HG02884 (cell line): ENCODE results near the gene PTPRCAP.

Experiments
- ATAC-seq: cut with Tn5 transposase; IDR thresholded peaks from one replicate; pipeline ENCODE4 v1.9.1; 2021; ENCODE audit warnings: mild to moderate bottlenecking, moderate library complexity; ENCODE audit not compliant: unreplicated experiment

The PTPRCAP gene

DNA sequence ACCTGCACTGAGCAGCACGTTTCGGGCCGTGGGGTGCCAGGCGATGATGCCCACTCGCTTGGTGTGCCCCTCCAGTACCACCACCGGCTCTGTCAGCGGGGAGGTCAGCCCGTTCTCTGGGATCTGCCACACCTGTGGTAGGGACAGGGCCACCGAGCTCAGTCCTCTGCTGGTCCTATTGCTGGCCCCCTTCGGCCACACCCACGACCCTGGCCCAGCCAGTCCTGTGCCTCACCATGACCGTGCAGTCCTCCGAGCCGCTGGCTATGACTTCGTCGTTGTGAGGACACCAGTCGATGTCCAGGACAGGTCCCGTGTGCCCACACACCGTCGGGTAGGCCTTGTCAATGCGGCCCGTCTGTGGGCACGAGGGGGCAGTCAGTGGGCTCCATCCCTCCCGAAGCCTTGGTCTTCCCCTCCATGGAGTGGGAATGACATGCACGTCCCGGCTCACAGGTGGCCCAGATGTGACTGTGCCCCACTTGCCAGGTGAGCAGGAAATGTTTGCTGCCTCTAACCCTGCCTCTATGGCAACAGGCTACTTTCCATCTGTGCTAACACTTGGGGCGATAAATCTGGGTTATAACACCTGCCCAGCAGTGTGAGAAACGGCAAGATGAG, 4.4 kb upstream of the PTPRCAP start:
- no peak for ATAC-seq

GRCh38 chr11:67441098-67441563, 3.6 kb upstream of the PTPRCAP start:
- no peak for ATAC-seq

- no peak for ATAC-seq
Observed at GRCh38 chr11:67440229-67441097, 3.0 kb upstream of the PTPRCAP start.

GRCh38 chr11:67439321-67440228, 2.1 kb upstream of the PTPRCAP start:
- ATAC-seq: no peak

GRCh38 chr11:67438158-67438902, 848 bp upstream of the PTPRCAP start:
- no peak for ATAC-seq

DNA sequence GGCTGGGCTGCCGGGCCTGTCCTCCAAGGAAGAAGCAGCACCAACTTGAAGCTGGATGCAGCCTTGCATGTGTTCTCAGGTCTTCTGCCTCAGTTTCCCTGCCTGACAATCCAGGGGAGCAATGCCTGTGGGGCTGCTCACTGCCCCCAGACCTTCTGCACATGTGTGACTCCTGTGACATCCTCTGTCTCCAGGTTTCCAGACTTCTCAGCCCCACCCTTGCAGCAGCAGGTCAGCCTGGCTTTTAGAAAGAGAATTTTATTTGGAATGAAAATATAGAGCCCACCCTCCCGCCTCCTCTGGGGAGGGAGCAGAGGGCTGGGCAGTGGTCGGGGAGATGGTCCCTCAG, 301 bp upstream of the PTPRCAP start:
- ATAC-seq: no peak

DNA sequence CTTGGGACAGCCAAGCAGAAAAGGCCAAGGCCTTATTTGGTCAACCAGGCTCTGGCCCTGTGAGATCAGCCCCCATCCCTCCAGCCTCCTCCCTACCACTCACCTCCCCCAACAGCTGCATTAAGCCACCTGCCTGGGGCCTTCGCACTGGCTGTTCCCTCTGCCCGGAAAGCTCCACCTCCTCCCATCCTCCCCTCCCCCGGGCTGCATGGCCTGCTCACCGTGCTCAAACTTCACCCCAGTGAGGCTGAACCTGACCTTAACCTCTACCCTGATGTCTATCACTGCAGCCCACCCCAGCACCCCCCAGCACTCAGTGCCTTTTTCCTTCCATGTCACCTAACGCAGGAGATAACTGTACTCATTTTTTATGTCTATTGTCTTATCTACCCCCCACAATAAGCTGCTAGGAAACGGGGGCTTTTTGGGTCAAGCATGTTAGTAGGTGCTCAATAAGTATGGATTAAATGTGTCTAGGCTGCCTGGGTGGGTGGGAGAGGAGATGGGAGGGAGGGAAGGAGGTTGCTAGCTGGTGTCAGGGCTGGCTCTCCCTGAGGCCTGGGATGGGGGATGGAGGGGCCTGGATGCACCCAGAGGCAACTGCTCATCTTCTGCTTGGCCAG, 912 bp downstream of the PTPRCAP start:
- peak; percentile 45 for ATAC-seq

- ATAC-seq: no peak
Observed at GRCh38 chr11:67435727-67436458, 1.6 kb downstream of the PTPRCAP start.

DNA sequence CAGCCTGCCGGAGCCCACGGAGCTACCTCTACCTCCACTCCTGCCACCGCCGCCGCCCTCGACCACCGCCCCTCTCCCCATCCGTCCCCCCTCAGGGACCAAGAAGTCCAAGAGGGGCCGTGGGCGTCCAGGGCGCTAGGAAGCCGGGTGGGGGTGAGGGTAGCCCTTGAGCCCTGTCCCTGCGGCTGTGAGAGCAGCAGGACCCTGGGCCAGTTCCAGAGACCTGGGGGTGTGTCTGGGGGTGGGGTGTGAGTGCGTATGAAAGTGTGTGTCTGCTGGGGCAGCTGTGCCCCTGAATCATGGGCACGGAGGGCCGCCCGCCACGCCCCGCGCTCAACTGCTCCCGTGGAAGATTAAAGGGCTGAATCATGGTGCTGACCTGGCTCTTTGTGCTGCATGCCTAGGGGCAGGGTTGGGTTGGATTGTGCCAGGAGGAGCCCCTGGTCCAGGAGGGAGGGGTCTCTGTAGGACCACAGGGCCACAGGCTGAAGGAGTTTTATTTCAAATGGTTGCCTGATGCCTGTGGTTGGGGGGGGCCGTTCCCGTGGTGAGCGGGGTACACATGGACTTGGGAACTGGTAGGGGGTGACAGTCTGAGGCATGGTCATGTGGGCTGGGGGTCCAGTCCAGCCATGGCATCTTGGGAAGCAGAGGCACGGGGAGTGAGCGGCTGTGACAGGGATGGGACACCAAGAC, 2.3 kb downstream of the PTPRCAP start:
- no peak for ATAC-seq

DNA sequence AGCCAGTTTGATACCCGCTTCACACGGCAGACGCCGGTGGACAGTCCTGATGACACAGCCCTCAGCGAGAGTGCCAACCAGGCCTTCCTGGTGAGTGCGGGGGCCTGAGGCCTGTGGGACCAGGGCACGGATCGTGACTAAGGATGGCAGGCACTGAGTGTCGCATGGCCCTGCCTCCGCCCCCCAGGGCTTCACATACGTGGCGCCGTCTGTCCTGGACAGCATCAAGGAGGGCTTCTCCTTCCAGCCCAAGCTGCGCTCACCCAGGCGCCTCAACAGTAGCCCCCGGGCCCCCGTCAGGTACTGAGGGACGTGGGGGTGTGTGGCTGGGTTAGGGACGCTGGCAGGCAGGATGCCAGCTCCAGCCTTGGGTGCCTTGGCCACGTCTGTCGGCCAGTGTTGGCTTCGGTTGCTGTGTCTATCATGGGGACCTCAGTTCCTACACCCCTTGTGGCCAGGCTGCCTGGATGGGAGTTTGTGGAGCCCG, 3.0 kb downstream of the PTPRCAP start:
- ATAC-seq: no peak

DNA sequence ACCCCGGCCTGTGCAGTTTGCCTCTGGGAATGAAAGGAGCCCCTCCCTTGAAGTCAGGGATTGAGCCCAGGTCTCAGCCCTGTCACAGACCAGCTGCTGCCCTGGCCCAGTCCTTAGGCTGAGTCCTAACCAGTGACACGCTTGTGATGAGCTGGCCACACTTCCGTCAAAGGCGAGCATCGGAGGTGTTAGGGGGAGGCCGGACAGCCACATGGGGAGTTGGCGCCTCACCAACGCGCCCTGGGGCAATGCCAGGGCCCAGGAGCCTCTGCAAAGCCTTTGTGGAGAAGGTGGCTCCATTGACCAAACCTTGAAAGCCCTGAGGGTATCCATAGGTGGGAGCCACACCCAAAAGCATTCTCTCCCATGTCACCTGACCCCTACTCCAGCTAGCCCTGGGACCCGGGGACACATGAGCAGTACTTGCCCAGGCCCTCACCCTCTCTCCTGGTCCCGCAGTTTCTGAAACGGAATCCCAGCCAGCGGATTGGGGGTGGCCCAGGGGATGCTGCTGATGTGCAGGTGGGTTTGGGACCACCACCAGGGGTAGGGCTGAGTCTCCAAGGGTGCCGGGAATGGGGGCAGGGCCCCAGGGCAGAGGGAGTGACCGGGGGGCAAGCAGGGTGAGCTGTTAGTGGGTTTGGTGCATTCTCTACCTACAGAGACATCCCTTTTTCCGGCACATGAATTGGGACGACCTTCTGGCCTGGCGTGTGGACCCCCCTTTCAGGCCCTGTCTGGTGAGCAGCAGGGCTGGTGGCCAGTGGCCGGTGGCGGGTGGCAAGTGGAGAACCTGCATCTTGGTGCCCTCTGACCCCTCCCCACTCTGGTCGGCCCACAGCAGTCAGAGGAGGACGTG, 3.7 kb downstream of the PTPRCAP start:
- no peak for ATAC-seq

DNA sequence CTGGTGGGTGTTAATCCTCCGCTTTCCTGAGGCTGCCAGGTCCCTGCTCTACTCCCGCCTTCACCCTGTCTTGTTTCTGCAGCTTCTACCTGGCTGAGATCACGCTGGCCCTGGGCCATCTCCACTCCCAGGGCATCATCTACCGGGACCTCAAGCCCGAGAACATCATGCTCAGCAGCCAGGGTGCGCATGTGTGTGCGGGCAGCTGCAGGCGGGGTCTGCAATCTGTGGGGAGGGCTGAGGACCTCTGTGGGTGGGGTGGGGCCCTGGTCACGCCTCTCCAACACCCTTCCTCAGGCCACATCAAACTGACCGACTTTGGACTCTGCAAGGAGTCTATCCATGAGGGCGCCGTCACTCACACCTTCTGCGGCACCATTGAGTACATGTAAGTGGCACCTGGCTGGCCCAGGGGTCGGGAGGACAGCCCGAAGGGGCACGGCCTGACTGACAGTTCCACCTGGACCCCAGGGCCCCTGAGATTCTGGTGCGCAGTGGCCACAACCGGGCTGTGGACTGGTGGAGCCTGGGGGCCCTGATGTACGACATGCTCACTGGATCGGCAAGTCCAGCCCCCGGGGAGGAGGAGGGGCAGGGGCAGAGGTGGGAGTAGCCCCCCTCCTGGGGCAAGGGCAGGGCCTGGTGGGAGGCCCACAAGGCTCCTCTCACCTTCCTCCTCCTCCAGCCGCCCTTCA, 4.7 kb downstream of the PTPRCAP start:
- ATAC-seq: no peak

DNA sequence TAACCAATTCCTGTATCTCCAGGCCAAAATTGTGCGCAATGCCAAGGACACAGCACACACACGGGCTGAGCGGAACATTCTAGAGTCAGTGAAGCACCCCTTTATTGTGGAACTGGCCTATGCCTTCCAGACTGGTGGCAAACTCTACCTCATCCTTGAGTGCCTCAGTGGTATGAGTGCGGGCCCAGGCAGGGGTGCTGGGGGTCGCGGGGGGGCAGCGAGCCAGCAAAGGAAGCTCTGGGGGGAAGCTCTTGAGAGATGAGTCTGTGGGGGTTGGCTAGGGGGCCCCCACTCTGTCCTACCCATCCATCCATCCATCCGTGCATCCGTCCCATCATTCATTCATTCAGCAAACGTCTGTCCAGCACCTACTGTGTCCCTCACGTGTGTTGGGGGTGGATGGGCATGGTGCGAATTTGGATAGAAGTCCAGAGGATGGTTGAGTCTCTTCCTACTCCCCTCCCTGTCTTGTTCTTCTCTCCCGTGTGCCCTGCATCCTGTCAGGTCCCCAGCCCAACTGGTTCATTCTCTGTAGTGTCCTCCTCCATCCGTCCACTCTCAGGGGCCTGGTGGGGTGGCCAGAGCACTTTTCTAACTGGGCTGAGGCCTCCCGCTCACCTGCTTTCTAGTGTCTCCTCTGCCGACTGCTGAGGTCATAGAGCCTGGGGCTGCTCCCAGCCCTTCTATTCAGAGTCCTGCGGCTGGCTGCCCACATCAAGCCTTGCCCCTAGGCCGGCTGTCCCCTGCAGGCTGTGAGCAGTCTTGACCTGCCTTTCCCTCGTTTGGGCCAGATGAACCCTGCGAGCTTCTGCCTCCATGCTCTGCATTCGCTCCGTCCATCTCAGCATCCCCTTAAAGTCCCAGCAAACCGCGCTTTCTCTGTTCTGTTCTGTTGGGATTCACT, 5.9 kb downstream of the PTPRCAP start:
- no peak for ATAC-seq

DNA sequence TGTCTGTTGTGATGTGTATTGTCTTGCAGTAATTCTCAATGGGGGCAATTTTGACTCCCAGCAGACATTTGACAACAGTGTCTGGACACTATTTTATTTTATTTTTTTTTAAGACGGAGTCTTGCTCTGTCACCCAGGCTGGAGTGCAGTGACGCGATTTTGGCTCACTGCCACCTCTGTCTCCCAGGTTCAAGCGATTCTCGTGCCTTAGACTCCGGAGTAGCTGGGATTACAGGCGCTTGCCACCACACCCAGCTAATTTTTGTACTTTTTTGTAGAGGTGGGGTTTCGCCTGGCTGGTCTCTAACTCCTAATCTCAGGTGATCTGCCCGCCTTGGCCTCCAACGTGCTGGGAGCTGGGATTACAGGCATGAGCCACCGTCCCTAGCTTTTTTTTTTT, 7.8 kb downstream of the PTPRCAP start:
- ATAC-seq: no peak

GRCh38 chr11:67429038-67429668, 8.3 kb downstream of the PTPRCAP start:
- ATAC-seq: no peak
